ENCODE data around the gene MYO3B.

The MYO3B gene

GRCh38 chr2:170147576-170147975 lies 30.4 kb upstream of the MYO3B start:
- no peak for DNase-seq (ENCODE audit: low read depth)
- TF ChIP-seq, protein P1, sequence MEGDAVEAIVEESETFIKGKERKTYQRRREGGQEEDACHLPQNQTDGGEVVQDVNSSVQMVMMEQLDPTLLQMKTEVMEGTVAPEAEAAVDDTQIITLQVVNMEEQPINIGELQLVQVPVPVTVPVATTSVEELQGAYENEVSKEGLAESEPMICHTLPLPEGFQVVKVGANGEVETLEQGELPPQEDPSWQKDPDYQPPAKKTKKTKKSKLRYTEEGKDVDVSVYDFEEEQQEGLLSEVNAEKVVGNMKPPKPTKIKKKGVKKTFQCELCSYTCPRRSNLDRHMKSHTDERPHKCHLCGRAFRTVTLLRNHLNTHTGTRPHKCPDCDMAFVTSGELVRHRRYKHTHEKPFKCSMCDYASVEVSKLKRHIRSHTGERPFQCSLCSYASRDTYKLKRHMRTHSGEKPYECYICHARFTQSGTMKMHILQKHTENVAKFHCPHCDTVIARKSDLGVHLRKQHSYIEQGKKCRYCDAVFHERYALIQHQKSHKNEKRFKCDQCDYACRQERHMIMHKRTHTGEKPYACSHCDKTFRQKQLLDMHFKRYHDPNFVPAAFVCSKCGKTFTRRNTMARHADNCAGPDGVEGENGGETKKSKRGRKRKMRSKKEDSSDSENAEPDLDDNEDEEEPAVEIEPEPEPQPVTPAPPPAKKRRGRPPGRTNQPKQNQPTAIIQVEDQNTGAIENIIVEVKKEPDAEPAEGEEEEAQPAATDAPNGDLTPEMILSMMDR (IDR thresholded peaks at IDR 0.05; ENCODE audit: low read depth, low read length), result no peak
- TF ChIP-seq, protein P2, sequence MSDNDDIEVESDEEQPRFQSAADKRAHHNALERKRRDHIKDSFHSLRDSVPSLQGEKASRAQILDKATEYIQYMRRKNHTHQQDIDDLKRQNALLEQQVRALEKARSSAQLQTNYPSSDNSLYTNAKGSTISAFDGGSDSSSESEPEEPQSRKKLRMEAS (IDR thresholded peaks at IDR 0.05; ENCODE audit: low read depth, low read length), result no peak
- TF ChIP-seq MYC (IDR thresholded peaks at IDR 0.05; ENCODE audit: low read depth, low read length) (no peak), POLR2A (IDR thresholded peaks at IDR 0.05; ENCODE audit: extremely low read depth, insufficient read length) (no peak)
- H3K4me3 ChIP-seq (ENCODE audit: low read depth, low read length), result no peak overlapping the region

DNA sequence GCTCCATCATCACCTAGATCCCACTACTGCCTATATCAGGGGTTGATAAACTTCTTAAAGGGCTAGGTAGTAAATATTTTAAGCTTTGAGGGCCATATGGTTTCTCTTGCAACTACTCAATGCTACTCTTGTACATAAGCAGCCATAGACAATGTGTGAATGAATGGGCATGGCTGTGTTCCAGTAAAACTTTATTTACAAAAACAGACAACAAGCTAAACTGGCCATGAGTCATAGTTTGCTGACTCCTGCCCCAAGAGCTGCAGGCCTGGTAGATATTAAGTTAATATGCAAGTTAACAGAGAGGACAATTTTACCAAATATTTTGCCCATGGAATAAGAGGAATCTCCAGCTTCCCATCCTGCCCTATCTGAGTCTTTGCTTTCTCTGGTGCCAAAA lies 29.8 kb upstream of the MYO3B start:
- H3K4me3 ChIP-seq (ENCODE audit: low read depth, low read length), result no peak overlapping the region
- DNase-seq (ENCODE audit: low read depth), result no peak
- TF ChIP-seq, protein P1 (IDR thresholded peaks at IDR 0.05; ENCODE audit: low read depth, low read length), result no peak
- TF ChIP-seq, protein P2 (IDR thresholded peaks at IDR 0.05; ENCODE audit: low read depth, low read length), result no peak
- TF ChIP-seq POLR2A (IDR thresholded peaks at IDR 0.05; ENCODE audit: extremely low read depth, insufficient read length) (no peak), MYC (IDR thresholded peaks at IDR 0.05; ENCODE audit: low read depth, low read length) (no peak)

DNA sequence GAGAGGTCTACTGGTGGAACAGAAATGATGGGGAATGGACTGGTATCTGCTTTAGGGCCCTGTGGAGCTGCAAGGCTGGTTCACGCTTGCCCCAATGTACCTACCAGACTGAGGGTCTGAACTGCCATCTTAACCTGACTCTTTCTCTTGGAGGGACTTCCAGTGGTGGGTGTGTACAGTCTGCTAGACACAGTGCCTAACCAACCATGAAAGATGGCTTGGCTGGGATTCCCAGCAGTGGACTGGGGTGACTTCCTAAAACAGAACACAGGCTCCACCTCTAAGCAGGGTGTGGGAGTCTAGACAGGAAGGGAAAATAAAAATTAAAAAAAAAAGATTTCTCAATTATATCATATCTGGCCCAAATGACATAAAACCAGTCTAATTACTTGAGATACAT lies 25.5 kb upstream of the MYO3B start:
- DNase-seq (ENCODE audit: low read depth), result no peak
- H3K4me3 ChIP-seq (ENCODE audit: low read depth, low read length), result no peak overlapping the region
- TF ChIP-seq MYC (IDR thresholded peaks at IDR 0.05; ENCODE audit: low read depth, low read length) (no peak), POLR2A (IDR thresholded peaks at IDR 0.05; ENCODE audit: extremely low read depth, insufficient read length) (no peak)
- TF ChIP-seq, protein P1 (IDR thresholded peaks at IDR 0.05; ENCODE audit: low read depth, low read length), result no peak
- TF ChIP-seq, protein P2 (IDR thresholded peaks at IDR 0.05; ENCODE audit: low read depth, low read length), result no peak

GRCh38 chr2:170155022-170155722 lies 22.8 kb upstream of the MYO3B start:
- no peak for TF ChIP-seq POLR2A (IDR thresholded peaks at IDR 0.05; ENCODE audit: extremely low read depth, insufficient read length)
- TF ChIP-seq MYC (IDR thresholded peaks at IDR 0.05; ENCODE audit: low read depth, low read length), result no peak
- TF ChIP-seq, protein P2 (IDR thresholded peaks at IDR 0.05; ENCODE audit: low read depth, low read length), result no peak
- TF ChIP-seq, protein P1 (IDR thresholded peaks at IDR 0.05; ENCODE audit: low read depth, low read length), result no peak
- no peak for DNase-seq (ENCODE audit: low read depth)
- no peak overlapping the region for H3K4me3 ChIP-seq (ENCODE audit: low read depth, low read length)

- no peak for DNase-seq (ENCODE audit: low read depth)
- no peak for TF ChIP-seq MYC (IDR thresholded peaks at IDR 0.05; ENCODE audit: low read depth, low read length)
- TF ChIP-seq, protein P2 (IDR thresholded peaks at IDR 0.05; ENCODE audit: low read depth, low read length), result no peak
- TF ChIP-seq, protein P1 (IDR thresholded peaks at IDR 0.05; ENCODE audit: low read depth, low read length), result no peak
- no peak for TF ChIP-seq POLR2A (IDR thresholded peaks at IDR 0.05; ENCODE audit: extremely low read depth, insufficient read length)
- no peak overlapping the region for H3K4me3 ChIP-seq (ENCODE audit: low read depth, low read length)
Measured at GRCh38 chr2:170155723-170156253, 22.2 kb upstream of the MYO3B start.

Data from NB4 (cell line).